ENCODE results near the gene OR7D2. TPM values are rescaled to one million over a fixed set of nuclear protein-coding genes. Genes with fewer than 3 reads are reported as not detected.
"Not testable (repeated sequence)": the region's sequence is repeated elsewhere in the genome, so short reads cannot be mapped to it uniquely, and the experiment has no call there.

The OR7D2 gene
- total and polyA plus RNA-seq, 4 donors, result not detected

DNA sequence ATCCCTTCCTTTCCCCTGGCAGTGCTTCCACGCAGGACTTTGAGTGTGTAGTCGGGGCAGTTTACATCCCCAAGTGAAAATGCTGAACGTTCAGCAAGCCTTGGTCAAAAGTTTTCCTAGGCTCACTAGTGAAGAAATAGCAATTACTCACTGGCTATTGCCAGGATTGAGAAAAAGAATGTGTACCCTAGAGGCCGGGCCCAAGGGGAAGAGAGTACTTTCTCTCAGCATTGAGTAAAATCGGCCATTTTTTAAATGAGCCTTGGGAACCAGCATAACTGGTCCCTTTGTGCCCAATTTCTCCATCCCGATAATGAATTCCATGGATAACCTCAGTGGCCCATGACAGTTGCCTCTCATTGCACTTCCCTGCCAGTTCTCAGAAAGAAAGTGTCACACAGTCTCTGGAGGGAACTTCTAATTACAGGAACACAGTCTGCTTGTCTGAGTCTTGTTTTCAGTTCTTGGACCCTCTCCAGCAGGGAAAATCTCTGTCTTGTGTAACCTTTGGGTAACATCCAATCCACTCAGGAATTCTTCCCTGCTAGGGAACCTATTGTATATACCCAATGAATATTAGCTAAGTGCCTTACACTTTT lies 7.3 kb upstream of the OR7D2 start:
- H3K27ac ChIP-seq (ENCODE audit: low read depth in 1 of 2, low read length in 2 of 2), result no peak overlapping the region
- peaks cover 1% of the 10 kb centered on the region for H3K9me3 ChIP-seq (ENCODE audit: control insufficient read depth, low read length)
- DNase-seq (no peak), ATAC-seq (ENCODE audit: low FRiP score) (no peak)
- no peaks in the 10 kb centered on the region for H3K4me1 ChIP-seq (ENCODE audit: control insufficient read depth in 1 of 2, insufficient read depth in 2 of 2, low read length in 2 of 2)
- H3K27me3 ChIP-seq (ENCODE audit: control insufficient read depth in 1 of 2, insufficient read depth in 2 of 2, low read length in 1 of 2), result no peaks in the 10 kb centered on the region
- H3K4me3 ChIP-seq (ENCODE audit: low read length in 2 of 2), result no peak overlapping the region
- WGBS, 2 donors, result 73 to 80% methylated on average over 6 of the region's 6 CpGs
- intact Hi-C loops (cut with DNase I), result no loop called here
- no peaks in the 10 kb centered on the region for H3K36me3 ChIP-seq (ENCODE audit: control insufficient read depth in 1 of 2, insufficient read depth in 2 of 2, low read length in 1 of 2)

DNA sequence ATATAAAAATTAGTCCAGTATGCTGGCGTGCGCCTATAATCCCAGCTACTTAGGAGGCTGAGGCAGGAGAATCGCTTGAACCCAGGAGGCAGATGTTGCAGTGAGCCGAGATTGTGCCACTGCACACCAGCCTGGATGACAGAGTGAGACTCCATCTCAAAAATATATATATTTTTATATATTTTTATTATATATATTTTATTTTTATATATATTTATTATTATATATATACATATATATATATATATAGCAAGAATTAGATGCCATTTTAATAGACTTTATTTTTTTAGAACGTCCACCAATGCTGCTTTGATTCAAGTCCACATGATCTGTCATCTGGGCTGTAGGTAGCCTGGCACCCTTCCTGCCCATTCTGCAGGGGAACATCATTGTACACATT lies 3.5 kb upstream of the OR7D2 start:
- ATAC-seq (ENCODE audit: low FRiP score) (no peak), DNase-seq (no peak)
- Histone ChIP-seq H3K9me3 (ENCODE audit: control insufficient read depth, low read length) (no peaks in the 10 kb centered on the region), H3K4me3 (ENCODE audit: low read length in 2 of 2) (no peak overlapping the region), H3K4me1 (ENCODE audit: control insufficient read depth in 1 of 2, insufficient read depth in 2 of 2, low read length in 2 of 2) (no peaks in the 10 kb centered on the region), H3K27me3 (ENCODE audit: control insufficient read depth in 1 of 2, insufficient read depth in 2 of 2, low read length in 1 of 2) (no peaks in the 10 kb centered on the region), H3K36me3 (ENCODE audit: control insufficient read depth in 1 of 2, insufficient read depth in 2 of 2, low read length in 1 of 2) (no peaks in the 10 kb centered on the region), H3K27ac (ENCODE audit: low read depth in 1 of 2, low read length in 2 of 2) (no peak overlapping the region)
- intact Hi-C loops (cut with DNase I), result no loop called here
- WGBS, 2 donors, result 91 to 97% methylated on average over 5 of the region's 5 CpGs

DNA sequence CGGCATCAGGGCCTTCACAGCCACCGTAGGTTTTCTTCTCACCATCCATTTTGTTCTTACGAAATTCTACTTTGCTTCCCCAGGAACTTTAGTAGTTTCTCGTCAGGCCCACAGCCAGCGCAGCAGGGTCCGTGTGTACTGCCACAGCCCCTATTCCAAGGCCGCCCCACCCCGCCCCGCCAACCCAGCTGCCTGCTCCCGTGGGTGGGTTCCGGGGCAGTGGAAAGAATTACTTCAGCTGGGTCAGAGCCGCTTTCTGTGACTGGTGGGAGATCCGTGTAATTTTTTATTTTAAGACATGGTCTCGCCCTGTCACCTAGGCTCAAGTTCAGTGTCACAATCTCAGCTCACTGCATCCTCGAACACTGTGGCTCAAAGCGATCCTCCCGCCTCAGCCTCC lies 4.2 kb downstream of the OR7D2 start:
- Histone ChIP-seq H3K27ac (ENCODE audit: low read depth in 1 of 2, low read length in 2 of 2) (no peak overlapping the region), H3K4me3 (ENCODE audit: low read length in 2 of 2) (no peak overlapping the region), H3K4me1 (ENCODE audit: control insufficient read depth in 1 of 2, insufficient read depth in 2 of 2, low read length in 2 of 2) (no peaks in the 10 kb centered on the region), H3K27me3 (ENCODE audit: control insufficient read depth in 1 of 2, insufficient read depth in 2 of 2, low read length in 1 of 2) (no peaks in the 10 kb centered on the region), H3K36me3 (ENCODE audit: control insufficient read depth in 1 of 2, insufficient read depth in 2 of 2, low read length in 1 of 2) (no peaks in the 10 kb centered on the region), H3K9me3 (ENCODE audit: control insufficient read depth, low read length) (no peaks in the 10 kb centered on the region)
- ATAC-seq (ENCODE audit: low FRiP score) (no peak), DNase-seq (no peak)
- intact Hi-C loops (cut with DNase I), result no loop called here
- 92 to 93% methylated on average over 17 of the region's 17 CpGs for WGBS, 2 donors

DNA sequence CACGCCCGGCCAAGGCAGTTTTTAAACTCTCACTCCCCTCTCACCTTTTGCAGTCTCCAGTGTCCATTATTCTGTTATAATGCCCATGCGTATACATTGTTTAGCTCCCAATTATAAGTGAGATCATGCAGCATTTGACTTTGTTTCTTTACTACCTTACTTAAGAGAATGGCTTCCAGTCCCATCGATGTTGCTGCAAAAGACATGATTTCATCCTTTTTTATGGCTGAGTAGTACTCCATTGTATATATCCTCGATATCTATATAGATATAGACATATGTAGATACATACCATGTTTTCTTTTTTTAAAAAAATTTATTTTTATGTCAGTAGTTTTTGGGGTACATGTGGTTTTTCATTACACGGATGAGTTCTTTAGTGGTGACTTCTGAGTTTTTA lies 8.4 kb downstream of the OR7D2 start:
- no peak for ATAC-seq (ENCODE audit: low FRiP score)
- 65 to 85% methylated on average over 6 of the region's 6 CpGs for WGBS, 2 donors

DNA sequence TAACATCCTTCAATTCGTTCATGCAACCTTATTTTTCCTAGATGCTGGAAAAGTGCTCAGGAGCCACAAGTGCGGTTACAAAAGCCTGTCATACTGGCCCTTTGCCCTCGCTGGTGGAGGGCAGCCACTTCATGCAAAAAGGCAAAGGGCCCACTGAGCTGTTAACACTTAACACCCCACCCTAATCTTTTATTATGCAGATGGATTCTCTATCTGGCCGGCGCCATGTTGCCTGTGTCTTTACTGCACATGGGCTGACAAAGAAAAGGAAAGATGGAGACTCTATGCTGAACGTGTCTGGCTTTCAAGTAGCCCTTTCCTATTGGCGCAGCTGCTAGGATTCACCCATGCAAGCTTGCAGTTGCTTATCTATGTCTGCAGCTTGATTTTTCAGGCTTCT lies 10.8 kb downstream of the OR7D2 start:
- DNase-seq (no peak), ATAC-seq (ENCODE audit: low FRiP score) (no peak)
- Histone ChIP-seq H3K27me3 (ENCODE audit: control insufficient read depth in 1 of 2, insufficient read depth in 2 of 2, low read length in 1 of 2) (no peaks in the 10 kb centered on the region), H3K36me3 (ENCODE audit: control insufficient read depth in 1 of 2, insufficient read depth in 2 of 2, low read length in 1 of 2) (no peaks in the 10 kb centered on the region), H3K9me3 (ENCODE audit: control insufficient read depth, low read length) (peaks cover 5% of the 10 kb centered on the region), H3K4me1 (ENCODE audit: control insufficient read depth in 1 of 2, insufficient read depth in 2 of 2, low read length in 2 of 2) (no peaks in the 10 kb centered on the region), H3K27ac (ENCODE audit: low read depth in 1 of 2, low read length in 2 of 2) (no peak overlapping the region), H3K4me3 (ENCODE audit: low read length in 2 of 2) (no peak overlapping the region)
- intact Hi-C loops (cut with DNase I), result no loop called here
- WGBS, 2 donors, result 59 to 79% methylated on average over 7 of the region's 7 CpGs

More for the DNA sequence above, 8.4 kb downstream of the OR7D2 start:
- intact Hi-C loops (cut with DNase I), result no loop called here
- Histone ChIP-seq H3K4me1 (ENCODE audit: control insufficient read depth in 1 of 2, insufficient read depth in 2 of 2, low read length in 2 of 2) (no peaks in the 10 kb centered on the region), H3K4me3 (ENCODE audit: low read length in 2 of 2) (no peak overlapping the region), H3K36me3 (ENCODE audit: control insufficient read depth in 1 of 2, insufficient read depth in 2 of 2, low read length in 1 of 2) (no peaks in the 10 kb centered on the region), H3K9me3 (ENCODE audit: control insufficient read depth, low read length) (peaks cover 5% of the 10 kb centered on the region), H3K27ac (ENCODE audit: low read depth in 1 of 2, low read length in 2 of 2) (no peak overlapping the region), H3K27me3 (ENCODE audit: control insufficient read depth in 1 of 2, insufficient read depth in 2 of 2, low read length in 1 of 2) (no peaks in the 10 kb centered on the region)
- no peak for DNase-seq

- DNase-seq; H3K27me3 ChIP-seq (ENCODE audit: control insufficient read depth in 1 of 2, insufficient read depth in 2 of 2, low read length in 1 of 2); H3K27ac ChIP-seq (ENCODE audit: low read depth in 1 of 2, low read length in 2 of 2); H3K4me3 ChIP-seq (ENCODE audit: low read length in 2 of 2); H3K4me1 ChIP-seq (ENCODE audit: control insufficient read depth in 1 of 2, insufficient read depth in 2 of 2, low read length in 2 of 2); intact Hi-C loops (cut with DNase I); ATAC-seq (ENCODE audit: low FRiP score); H3K9me3 ChIP-seq (ENCODE audit: control insufficient read depth, low read length); H3K36me3 ChIP-seq (ENCODE audit: control insufficient read depth in 1 of 2, insufficient read depth in 2 of 2, low read length in 1 of 2): not testable (repeated sequence)
- WGBS, 2 donors, result 72 to 79% methylated on average over 2 of the region's 2 CpGs
Measured at GRCh38 chr19:9198044-9198443, 19.3 kb downstream of the OR7D2 start.

DNA sequence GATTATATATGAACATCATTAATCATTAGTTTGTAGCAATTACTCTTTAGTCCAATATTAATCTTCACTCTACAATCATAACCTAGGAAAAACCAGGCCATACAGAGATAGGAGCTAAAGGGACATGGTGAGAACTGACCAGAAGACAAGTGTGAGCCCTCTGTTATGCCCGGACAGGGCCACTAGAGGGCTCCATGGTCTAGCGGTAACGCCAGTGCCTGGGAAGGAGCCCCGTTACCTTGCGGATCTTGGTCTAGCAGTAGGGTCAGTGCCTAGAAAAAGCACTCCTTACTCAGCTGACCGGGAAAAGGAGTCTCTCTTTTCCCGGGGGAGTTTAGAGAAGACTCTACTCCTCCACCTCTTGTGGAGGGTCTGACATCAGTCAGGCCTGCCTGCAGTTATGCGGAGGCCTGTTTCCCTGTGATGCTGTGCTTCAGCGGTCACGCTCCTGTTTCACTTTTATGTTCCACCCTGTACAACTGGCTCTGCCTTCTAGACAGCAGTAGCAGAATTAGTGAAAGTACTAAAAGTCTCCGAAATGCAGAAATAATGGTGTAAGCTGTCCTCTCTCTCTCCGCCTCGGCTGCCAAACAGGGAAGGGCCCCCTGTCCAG lies 26.8 kb downstream of the OR7D2 start:
- ATAC-seq (ENCODE audit: low FRiP score), result peak; percentile 63
- intact Hi-C loops (cut with DNase I), result loop anchor here in 1 of 2 donors (5.0 kb wide), 1 partner anchor 592 kb away; no protein-coding TSS in a partner anchor
- WGBS, 2 donors, result 28 to 30% methylated on average over 13 of the region's 13 CpGs
- Histone ChIP-seq H3K9me3 (ENCODE audit: control insufficient read depth, low read length) (no peaks in the 10 kb centered on the region), H3K4me1 (ENCODE audit: control insufficient read depth in 1 of 2, insufficient read depth in 2 of 2, low read length in 2 of 2) (no peaks in the 10 kb centered on the region), H3K27ac (ENCODE audit: low read depth in 1 of 2, low read length in 2 of 2) (no peak overlapping the region), H3K36me3 (ENCODE audit: control insufficient read depth in 1 of 2, insufficient read depth in 2 of 2, low read length in 1 of 2) (no peaks in the 10 kb centered on the region), H3K27me3 (ENCODE audit: control insufficient read depth in 1 of 2, insufficient read depth in 2 of 2, low read length in 1 of 2) (no peaks in the 10 kb centered on the region), H3K4me3 (ENCODE audit: low read length in 2 of 2) (peak overlapping the region; percentile 37 to 50)
- DNase-seq, result peak; percentile 76 to 85

DNA sequence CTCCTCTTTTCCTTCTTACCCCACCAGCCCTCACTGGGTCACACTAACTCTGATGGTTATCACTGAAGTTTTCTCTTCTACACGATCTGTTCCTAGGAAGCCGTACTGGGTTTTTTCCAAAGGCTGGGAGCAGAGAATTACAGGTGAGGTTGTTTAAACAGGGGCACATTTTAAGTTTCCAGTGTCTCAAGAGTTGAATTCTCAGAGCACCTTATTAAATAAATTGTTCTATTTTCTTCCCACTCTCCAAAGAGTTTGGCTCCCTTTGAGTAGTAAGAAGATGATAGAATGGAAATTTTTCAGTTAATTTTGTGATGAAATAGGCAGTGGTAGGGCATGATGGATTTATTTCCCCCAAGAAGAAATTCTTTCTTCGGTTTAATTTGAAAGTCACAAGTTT lies 40.7 kb downstream of the OR7D2 start, which contains the start of gene OR7D4:
TSS of gene OR7D4 (minus strand) at position 101 of the 400 bp plus-strand sequence. CDS start 4,752 bp downstream, outside the sequence.
- Histone ChIP-seq H3K27me3 (ENCODE audit: control insufficient read depth in 1 of 2, insufficient read depth in 2 of 2, low read length in 1 of 2) (no peaks in the 10 kb centered on the region), H3K36me3 (ENCODE audit: control insufficient read depth in 1 of 2, insufficient read depth in 2 of 2, low read length in 1 of 2) (no peaks in the 10 kb centered on the region)

More for the DNA sequence above, 40.7 kb downstream of the OR7D2 start, which contains the start of gene OR7D4:
- ATAC-seq (ENCODE audit: low FRiP score) (no peak), DNase-seq (no peak)
- intact Hi-C loops (cut with DNase I), result no loop called here
- Histone ChIP-seq H3K4me1 (ENCODE audit: control insufficient read depth in 1 of 2, insufficient read depth in 2 of 2, low read length in 2 of 2) (no peaks in the 10 kb centered on the region), H3K27ac (ENCODE audit: low read depth in 1 of 2, low read length in 2 of 2) (no peak within 1 kb of the TSS), H3K9me3 (ENCODE audit: control insufficient read depth, low read length) (peaks cover 2% of the 10 kb centered on the region), H3K4me3 (ENCODE audit: low read length in 2 of 2) (no peak within 1 kb of the TSS)
- 73% methylated on average over 3 of the region's 3 CpGs for WGBS, 2 donors

All from aorta (tissue), 5 donors.